NB4 (cell line): ENCODE measurements around the gene BRPF3.

Experiments used
- POLR2A ChIP-seq: IDR thresholded peaks from 2 replicates; pipeline ENCODE4 v1.6.1; 2011; ENCODE audit warnings: mild to moderate bottlenecking; ENCODE audit not compliant: insufficient read length; ENCODE audit errors: extremely low read depth
- TF ChIP-seq, protein P1 (sequence below): IDR thresholded peaks from one replicate; pipeline ENCODE4 v1.5.1; 2012; ENCODE audit warnings: low read depth, low read length
- TF ChIP-seq, protein P2 (sequence below): IDR thresholded peaks from 2 replicates; pipeline ENCODE4 v1.6.1; 2011; ENCODE audit warnings: low read depth, low read length

DNA sequence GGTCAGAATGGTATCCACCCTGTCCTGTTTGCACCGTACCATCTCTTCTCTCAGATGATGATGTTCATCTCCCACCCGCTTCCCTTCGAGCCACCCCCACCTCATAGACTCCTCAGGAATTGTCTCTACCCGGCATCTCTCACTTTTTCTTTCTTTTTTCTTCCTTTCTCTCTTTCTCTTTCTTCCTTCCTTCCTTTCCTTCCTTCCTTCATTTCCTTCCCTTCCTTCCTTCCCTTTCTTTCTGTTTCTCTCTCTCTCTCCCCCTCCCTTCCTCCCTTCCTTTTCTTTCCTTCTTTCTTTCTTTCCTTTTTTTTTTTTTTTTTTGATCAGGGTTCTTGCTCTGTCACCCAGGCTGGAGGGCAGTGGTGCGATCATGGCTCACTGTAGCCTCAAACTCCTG, 45.6 kb downstream of the BRPF3 start:
- TF ChIP-seq POLR2A, result no peak
- TF ChIP-seq, protein P1, sequence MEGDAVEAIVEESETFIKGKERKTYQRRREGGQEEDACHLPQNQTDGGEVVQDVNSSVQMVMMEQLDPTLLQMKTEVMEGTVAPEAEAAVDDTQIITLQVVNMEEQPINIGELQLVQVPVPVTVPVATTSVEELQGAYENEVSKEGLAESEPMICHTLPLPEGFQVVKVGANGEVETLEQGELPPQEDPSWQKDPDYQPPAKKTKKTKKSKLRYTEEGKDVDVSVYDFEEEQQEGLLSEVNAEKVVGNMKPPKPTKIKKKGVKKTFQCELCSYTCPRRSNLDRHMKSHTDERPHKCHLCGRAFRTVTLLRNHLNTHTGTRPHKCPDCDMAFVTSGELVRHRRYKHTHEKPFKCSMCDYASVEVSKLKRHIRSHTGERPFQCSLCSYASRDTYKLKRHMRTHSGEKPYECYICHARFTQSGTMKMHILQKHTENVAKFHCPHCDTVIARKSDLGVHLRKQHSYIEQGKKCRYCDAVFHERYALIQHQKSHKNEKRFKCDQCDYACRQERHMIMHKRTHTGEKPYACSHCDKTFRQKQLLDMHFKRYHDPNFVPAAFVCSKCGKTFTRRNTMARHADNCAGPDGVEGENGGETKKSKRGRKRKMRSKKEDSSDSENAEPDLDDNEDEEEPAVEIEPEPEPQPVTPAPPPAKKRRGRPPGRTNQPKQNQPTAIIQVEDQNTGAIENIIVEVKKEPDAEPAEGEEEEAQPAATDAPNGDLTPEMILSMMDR, result no peak
- TF ChIP-seq, protein P2, sequence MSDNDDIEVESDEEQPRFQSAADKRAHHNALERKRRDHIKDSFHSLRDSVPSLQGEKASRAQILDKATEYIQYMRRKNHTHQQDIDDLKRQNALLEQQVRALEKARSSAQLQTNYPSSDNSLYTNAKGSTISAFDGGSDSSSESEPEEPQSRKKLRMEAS, result no peak
